VCaP (cell line): ENCODE measurements around the gene RAD51B.

Source experiments
- H3K27ac ChIP-seq: fragments of 450-650 bp; 2 replicates; pipeline ENCODE4 v1.5.1; 2017
- CTCF ChIP-seq: fragments of 450-650 bp; conservative IDR thresholded peaks from 2 replicates; pipeline ENCODE4 v1.5.1; 2017; ENCODE audit warnings: mild to moderate bottlenecking, moderate library complexity

The RAD51B gene

GRCh38 chr14:68623826-68624225 lies 804.2 kb downstream of the RAD51B start:
- TF ChIP-seq CTCF = no peak
- no peak overlapping the region for H3K27ac ChIP-seq

DNA sequence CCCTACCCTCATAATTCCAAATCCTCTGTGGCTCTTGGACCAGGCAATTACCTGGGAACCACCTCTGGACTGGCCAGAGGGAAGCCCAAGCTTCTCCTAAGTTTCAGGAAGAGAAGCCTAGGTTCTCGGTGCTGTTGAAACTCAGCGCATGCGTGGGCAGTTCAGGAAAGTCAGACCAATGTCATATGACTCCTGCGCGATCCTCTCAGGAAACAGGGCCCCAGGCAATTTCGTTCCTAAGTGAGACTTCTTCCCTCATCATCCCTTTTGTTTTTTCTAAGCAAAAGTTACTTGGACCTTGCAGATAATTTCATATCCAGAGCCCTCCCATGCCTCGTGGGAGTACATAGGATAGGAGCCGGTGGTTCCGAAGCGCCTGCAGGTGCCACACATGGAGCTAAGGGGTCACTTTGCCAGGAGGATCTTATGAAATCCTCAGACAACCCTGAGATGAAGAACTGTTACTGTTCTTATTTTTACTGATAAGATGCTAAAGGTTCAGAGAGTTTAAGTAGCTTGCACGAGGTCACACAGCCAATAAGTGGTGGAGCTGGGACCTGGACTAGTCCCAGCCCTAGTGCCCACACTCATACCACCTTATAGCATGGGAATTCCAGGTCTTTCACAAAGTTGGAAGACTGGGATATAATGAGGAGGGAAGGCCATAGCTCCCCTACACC lies 805.1 kb downstream of the RAD51B start:
- TF ChIP-seq CTCF = no peak
- no peak overlapping the region for H3K27ac ChIP-seq

- no peak overlapping the region for H3K27ac ChIP-seq
- no peak for TF ChIP-seq CTCF
Measured at GRCh38 chr14:68625366-68626090, 805.9 kb downstream of the RAD51B start.

GRCh38 chr14:68626386-68626785 lies 806.8 kb downstream of the RAD51B start:
- no peak for TF ChIP-seq CTCF
- no peak overlapping the region for H3K27ac ChIP-seq

GRCh38 chr14:68627050-68627867 lies 807.7 kb downstream of the RAD51B start:
- H3K27ac ChIP-seq = no peak overlapping the region
- no peak for TF ChIP-seq CTCF

GRCh38 chr14:68627868-68628604 lies 808.5 kb downstream of the RAD51B start:
- no peak for TF ChIP-seq CTCF
- no peak overlapping the region for H3K27ac ChIP-seq
